Measurements from ENCODE around the gene VAV1.
A peak's percentile ranks its signal among the peaks of the same experiment; 100 is the strongest.

The VAV1 gene

GRCh38 chr19:6772028-6772865 is at the start of gene VAV1:
VAV1 (plus strand) TSS chr19:6772708; CDS start chr19:6772808, 100 bp downstream.
- peak in 23 of 56 donors; percentile 4 to 53 (median 16) for DNase-seq

GRCh38 chr19:6723108-6723618 is 49.3 kb upstream of the VAV1 start:
- no peak for DNase-seq

- peak in 4 of 56 donors; percentile 0 to 15 (median 5) for DNase-seq
Measured at GRCh38 chr19:6723738-6724137, 48.8 kb upstream of the VAV1 start.

- no peak for DNase-seq
Measured at GRCh38 chr19:6724631-6725492, 47.6 kb upstream of the VAV1 start.

GRCh38 chr19:6725513-6726231 is 46.8 kb upstream of the VAV1 start:
- DNase-seq, result no peak

- DNase-seq, result peak in 18 of 56 donors; percentile 5 to 57 (median 16)
Measured at GRCh38 chr19:6728346-6728745, 44.2 kb upstream of the VAV1 start.

- DNase-seq, result no peak
Measured at GRCh38 chr19:6729573-6730152, 42.8 kb upstream of the VAV1 start.

- peak in 48 of 56 donors; percentile 5 to 80 (median 47) for DNase-seq
Measured at GRCh38 chr19:6730153-6730804, 42.2 kb upstream of the VAV1 start.

- no peak for DNase-seq
Measured at GRCh38 chr19:6730941-6731670, 41.4 kb upstream of the VAV1 start.

- no peak for DNase-seq
Measured at GRCh38 chr19:6731822-6732221, 40.7 kb upstream of the VAV1 start.

GRCh38 chr19:6732803-6733337 is 39.6 kb upstream of the VAV1 start:
- DNase-seq, result no peak

GRCh38 chr19:6733338-6734095 is 39.0 kb upstream of the VAV1 start:
- no peak for DNase-seq

- DNase-seq, result no peak
Measured at GRCh38 chr19:6734096-6734696, 38.3 kb upstream of the VAV1 start.

GRCh38 chr19:6735181-6735911 is 37.2 kb upstream of the VAV1 start:
- no peak for DNase-seq

GRCh38 chr19:6736169-6736916 is 36.2 kb upstream of the VAV1 start:
- peak in 48 of 56 donors; percentile 6 to 73 (median 43) for DNase-seq

GRCh38 chr19:6736917-6737283 is 35.6 kb upstream of the VAV1 start:
- peak in 3 of 56 donors; percentile 61 to 62 (median 61) for DNase-seq

All from amygdala (tissue), 56 donors.